ENCODE data around the gene RUSC2.
A peak's percentile ranks its signal among the peaks of the same experiment; 100 is the strongest.

DNA sequence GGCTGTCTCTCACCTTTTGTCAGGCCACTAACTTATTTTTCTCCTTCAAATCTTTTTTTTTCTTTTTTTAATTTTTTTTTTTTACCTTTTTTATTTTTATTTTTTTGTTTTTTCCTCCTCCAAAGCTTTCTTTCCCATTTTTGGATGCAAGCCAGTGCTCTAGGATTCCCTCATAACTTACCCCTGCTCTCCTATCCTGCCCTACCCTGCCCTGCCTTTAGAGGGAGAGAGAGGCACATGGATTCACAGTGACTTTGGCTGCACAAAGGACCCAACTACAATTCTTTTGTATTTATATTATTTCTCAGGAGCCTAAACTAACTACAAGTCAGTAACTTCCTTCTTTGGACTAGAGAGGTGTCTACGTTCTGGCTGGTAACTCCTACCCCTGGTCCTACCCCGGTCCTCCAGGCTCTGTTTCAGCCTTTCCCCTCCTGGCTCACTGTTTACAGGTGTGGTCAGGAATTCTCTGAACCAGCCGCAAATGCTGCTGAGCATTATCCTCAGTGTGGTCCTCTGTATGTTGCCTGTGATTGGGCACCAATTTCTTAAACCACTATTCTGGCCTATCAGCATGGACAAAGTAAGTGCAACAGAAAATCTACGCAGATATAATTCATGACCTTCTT is 8.4 kb upstream of the RUSC2 start:
- TF ChIP-seq CTCF (IDR thresholded peaks at IDR 0.05) (peak; percentile 56 to 74 (median 64)), POLR2AphosphoS5 (IDR thresholded peaks at IDR 0.05) (peak in 1 of 4 donors; percentile 13), EP300 (IDR thresholded peaks at IDR 0.05) (no peak), POLR2A (IDR thresholded peaks at IDR 0.05) (no peak)

Data from sigmoid colon (tissue), 4 donors.